ENCODE data around the gene PRKCH. TPM values are rescaled to one million over a fixed set of nuclear protein-coding genes. Genes with fewer than 3 reads are reported as not detected.

PRKCH gene
- total RNA-seq, 2 experiments from 2014 or later, result 193 to 194 TPM

DNA sequence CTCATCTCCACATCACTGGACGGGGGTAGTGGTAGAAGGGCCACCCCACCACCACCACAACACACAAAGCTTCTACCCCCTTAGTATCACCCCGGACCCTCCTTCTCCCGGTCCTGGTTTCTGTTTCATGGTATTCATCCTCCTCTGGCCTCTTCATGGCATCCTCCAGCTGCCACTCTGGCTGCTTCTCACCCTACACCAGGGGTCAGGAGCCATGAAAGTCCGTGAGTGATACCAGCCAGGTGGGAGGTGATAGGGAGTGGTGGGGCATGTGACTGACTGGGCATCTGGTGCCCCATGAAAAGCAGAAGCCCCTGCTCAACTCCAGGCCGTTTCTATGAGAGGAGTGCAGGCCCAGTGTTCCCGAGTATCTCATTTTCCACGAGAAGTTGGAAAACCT, 222.6 kb downstream of the PRKCH start:
- H3K4me1 Mint-ChIP-seq (ENCODE audit: low read depth), result peaks cover 23% of the 10 kb centered on the region
- ATAC-seq (no peak), DNase-seq (no peak)
- POLR2A ChIA-PET, result interaction anchor here (0.6 kb wide), 1 partner anchor 9 kb away, joined by 3 read pairs; no protein-coding TSS in a partner anchor
- no peaks in the 10 kb centered on the region for H3K27me3 Mint-ChIP-seq
- TF ChIP-seq, protein P1, sequence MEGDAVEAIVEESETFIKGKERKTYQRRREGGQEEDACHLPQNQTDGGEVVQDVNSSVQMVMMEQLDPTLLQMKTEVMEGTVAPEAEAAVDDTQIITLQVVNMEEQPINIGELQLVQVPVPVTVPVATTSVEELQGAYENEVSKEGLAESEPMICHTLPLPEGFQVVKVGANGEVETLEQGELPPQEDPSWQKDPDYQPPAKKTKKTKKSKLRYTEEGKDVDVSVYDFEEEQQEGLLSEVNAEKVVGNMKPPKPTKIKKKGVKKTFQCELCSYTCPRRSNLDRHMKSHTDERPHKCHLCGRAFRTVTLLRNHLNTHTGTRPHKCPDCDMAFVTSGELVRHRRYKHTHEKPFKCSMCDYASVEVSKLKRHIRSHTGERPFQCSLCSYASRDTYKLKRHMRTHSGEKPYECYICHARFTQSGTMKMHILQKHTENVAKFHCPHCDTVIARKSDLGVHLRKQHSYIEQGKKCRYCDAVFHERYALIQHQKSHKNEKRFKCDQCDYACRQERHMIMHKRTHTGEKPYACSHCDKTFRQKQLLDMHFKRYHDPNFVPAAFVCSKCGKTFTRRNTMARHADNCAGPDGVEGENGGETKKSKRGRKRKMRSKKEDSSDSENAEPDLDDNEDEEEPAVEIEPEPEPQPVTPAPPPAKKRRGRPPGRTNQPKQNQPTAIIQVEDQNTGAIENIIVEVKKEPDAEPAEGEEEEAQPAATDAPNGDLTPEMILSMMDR (IDR thresholded peaks at IDR 0.05), result no peak
- H3K4me3 Mint-ChIP-seq, result no peak overlapping the region
- H3K9me3 Mint-ChIP-seq, result no peaks in the 10 kb centered on the region
- H3K27ac Mint-ChIP-seq, result peak overlapping the region; percentile 60
- intact Hi-C loops (cut with micrococcal nuclease), result no loop called here
- CTCF ChIA-PET, result interaction anchor here (1.2 kb wide), 1 partner anchor 12 kb away, joined by 3 read pairs; no protein-coding TSS in a partner anchor
- H3K36me3 Mint-ChIP-seq (ENCODE audit: low read depth), result peaks cover 72% of the 10 kb centered on the region

DNA sequence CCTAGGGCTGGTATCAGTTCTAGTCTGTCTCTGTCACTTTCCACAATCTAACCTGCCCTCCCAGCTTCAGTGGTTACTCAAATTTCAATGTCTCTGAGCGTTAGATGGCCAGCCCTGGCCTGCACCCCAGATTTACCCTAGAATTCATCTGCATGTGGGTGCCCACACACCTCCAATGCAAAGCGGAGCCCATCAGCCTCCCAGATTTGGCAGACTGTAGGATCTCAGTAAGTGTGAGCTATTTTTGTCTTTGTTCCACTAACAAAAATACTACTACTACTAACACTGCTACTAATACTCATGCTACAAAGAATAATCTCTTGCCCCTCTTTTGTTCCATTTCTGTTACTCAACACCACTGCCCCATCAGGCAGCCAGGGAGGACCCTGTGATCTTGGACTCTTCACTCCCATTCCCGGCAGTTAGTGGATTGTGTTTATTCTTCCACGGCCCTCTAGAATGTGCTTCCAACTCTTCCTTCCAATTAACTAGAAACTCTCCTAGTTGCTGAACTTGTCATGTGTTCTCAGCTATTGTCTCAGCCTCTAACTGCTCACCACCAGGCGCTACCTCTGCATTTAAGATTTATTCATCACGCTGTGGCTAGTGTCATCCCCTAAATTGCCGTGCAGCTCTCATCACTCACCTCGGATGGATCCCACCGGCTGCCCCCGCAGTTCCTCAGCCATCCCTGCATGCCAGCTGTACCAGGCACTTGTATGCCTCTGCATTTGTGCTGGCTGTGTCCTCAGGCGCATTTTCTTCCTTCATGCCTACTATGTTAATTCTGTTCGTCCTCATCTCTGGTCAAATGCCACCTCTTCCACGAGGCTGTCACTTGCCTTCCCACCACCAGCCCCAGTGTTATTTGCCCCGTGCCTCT, 223.3 kb downstream of the PRKCH start:
- TF ChIP-seq, protein P1 (IDR thresholded peaks at IDR 0.05), result no peak
- H3K4me3 Mint-ChIP-seq, result no peak overlapping the region
- DNase-seq (no peak), ATAC-seq (no peak)
- peaks cover 22% of the 10 kb centered on the region for H3K4me1 Mint-ChIP-seq (ENCODE audit: low read depth)
- intact Hi-C loops (cut with micrococcal nuclease), result no loop called here
- no peaks in the 10 kb centered on the region for H3K9me3 Mint-ChIP-seq
- CTCF ChIA-PET, result interaction anchor here (1.2 to 1.3 kb wide), 2 partner anchors 12 to 70 kb away, joined by 3 read pairs; no protein-coding TSS in a partner anchor
- H3K36me3 Mint-ChIP-seq (ENCODE audit: low read depth), result peaks cover 73% of the 10 kb centered on the region
- POLR2A ChIA-PET, result interaction anchor here (0.6 to 1.8 kb wide), 3 partner anchors 8 to 373 kb away, joined by 3 to 6 read pairs (median 4); no protein-coding TSS in a partner anchor
- peak overlapping the region; percentile 74 for H3K27ac Mint-ChIP-seq
- no peaks in the 10 kb centered on the region for H3K27me3 Mint-ChIP-seq

DNA sequence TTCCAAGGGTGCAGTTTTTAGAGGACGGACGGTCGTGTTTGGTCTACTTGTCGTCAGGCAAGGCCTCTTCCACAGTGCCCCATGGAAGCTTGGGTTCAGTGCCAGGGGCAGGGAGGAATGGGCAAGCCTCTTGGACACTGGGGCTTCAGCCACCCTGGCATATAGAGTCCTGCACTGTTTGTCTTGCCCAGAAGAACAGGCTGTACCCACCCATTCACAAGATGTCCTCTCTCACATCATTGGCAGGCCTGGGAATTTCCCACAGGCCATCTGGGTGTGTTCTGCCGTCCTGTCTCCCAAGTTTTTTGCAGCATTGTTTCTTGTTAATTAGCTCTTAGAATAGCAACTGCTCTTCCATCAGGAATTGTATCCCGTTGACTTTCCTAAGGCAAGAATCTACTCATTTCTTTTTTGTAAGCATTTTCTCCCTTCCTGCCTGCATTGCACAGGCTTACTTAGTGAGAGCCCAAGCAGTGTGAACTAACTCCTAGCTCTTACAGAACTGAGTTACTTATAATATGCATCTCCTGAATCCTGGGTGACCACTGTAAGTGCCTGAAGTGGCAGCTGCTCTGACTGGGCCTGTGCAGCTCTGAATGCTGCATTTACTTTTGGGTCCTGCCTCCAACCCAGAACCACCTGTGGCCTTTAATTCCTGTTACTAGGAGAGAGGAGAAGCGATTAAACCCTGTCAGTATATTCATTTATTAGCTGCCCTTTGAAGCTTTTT, 224.5 kb downstream of the PRKCH start:
- DNase-seq, result no peak
- TF ChIP-seq, protein P1 (IDR thresholded peaks at IDR 0.05), result no peak
- H3K36me3 Mint-ChIP-seq (ENCODE audit: low read depth), result peaks cover 74% of the 10 kb centered on the region
- no peak for ATAC-seq
- no peak overlapping the region for H3K4me3 Mint-ChIP-seq
- peaks cover 21% of the 10 kb centered on the region for H3K4me1 Mint-ChIP-seq (ENCODE audit: low read depth)
- H3K27me3 Mint-ChIP-seq, result no peaks in the 10 kb centered on the region
- intact Hi-C loops (cut with micrococcal nuclease), result no loop called here
- no peaks in the 10 kb centered on the region for H3K9me3 Mint-ChIP-seq
- POLR2A ChIA-PET, result interaction anchor here (0.6 to 1.8 kb wide), 5 partner anchors 10 to 149 kb away, joined by 3 to 6 read pairs (median 3); partner anchors contain the start of gene HIF1A
- H3K27ac Mint-ChIP-seq, result peak overlapping the region; percentile 74
- CTCF ChIA-PET, result interaction anchor here (0.5 to 1.4 kb wide), 6 partner anchors 9 to 292 kb away, joined by 3 read pairs; no protein-coding TSS in a partner anchor

DNA sequence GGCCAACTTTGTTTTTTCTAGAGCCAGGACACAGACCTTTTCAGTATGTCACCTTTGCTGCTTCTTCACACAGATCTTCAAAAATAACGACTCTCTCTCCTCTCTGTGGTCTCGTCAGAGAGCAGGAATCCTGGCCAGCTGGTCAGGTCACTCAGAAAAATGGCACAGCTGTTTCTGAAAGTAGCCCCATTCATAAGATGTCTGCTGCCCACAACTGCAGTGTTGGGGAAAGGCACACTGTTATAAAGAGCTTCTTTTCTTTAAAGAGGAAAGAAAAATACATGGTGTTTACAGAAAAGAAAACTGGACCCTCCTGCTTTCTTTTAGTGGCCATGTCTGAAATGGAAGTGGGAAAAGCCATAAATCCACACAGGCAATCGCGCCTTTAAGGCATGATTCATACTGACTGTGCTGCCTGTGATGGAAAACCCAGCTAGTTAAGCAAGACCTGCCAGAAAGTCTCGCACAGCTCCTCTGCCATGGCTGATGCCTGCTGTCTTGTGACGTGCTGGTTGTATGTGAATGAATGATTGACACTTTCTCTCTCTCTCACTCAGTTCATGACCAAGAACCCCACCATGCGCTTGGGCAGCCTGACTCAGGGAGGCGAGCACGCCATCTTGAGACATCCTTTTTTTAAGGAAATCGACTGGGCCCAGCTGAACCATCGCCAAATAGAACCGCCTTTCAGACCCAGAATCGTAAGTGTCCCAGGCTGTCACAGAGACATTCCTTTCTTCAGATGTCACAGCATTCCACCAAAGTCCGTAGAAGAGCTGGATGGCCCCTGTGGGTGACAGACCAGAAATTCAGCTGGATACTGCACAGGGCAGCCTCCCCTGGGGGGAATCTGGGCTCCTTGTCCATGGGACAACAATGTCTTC, 226.0 kb downstream of the PRKCH start:
- ATAC-seq, result no peak
- no peaks in the 10 kb centered on the region for H3K27me3 Mint-ChIP-seq
- peaks cover 79% of the 10 kb centered on the region for H3K36me3 Mint-ChIP-seq (ENCODE audit: low read depth)
- no peaks in the 10 kb centered on the region for H3K9me3 Mint-ChIP-seq
- no peak for DNase-seq
- ChIA-PET POLR2A (interaction anchor here (0.8 to 1.3 kb wide), 2 partner anchors 20 to 21 kb away, joined by 3 read pairs; no protein-coding TSS in a partner anchor), CTCF (interaction anchor here (1.1 to 1.4 kb wide), 5 partner anchors 10 to 159 kb away, joined by 3 to 7 read pairs (median 3); no protein-coding TSS in a partner anchor)
- H3K4me3 Mint-ChIP-seq, result no peak overlapping the region
- intact Hi-C loops (cut with micrococcal nuclease), result no loop called here
- H3K4me1 Mint-ChIP-seq (ENCODE audit: low read depth), result peaks cover 36% of the 10 kb centered on the region
- peak overlapping the region; percentile 61 for H3K27ac Mint-ChIP-seq
- TF ChIP-seq, protein P1 (IDR thresholded peaks at IDR 0.05), result no peak

Data from activated CD8-positive, alpha-beta T cell treated with anti-CD3 and anti-CD28 coated beads for 36 hours (primary cell).